Right lobe of liver (tissue), 4 donors: Measurements from ENCODE around the gene BMP7.

ENCODE experiments used
- CTCF ChIP-seq, 4 donors: fragments of 200-600 bp in 3 of 4; fragments of 450-650 bp in 1 of 4; IDR thresholded peaks; one replicate each; pipeline versions ENCODE4 v1.5.1 to v1.8.0; 2016 to 2022; ENCODE audit warnings: antibody characterized with exemption in 4 of 4, mild to moderate bottlenecking in 2 of 4
- POLR2A ChIP-seq: fragments of 450-650 bp; IDR thresholded peaks from one replicate; pipeline ENCODE4 v1.6.1; 2017; ENCODE audit warnings: antibody characterized with exemption, mild to moderate bottlenecking
- donor health status: DM: no; HTN: no; CAD: no.
- donor health status: DM: no; HTN: no; CAD: no.
- donor health status: DM: no; HTN: yes; CAD: no.

- no peak for TF ChIP-seq POLR2A
- TF ChIP-seq CTCF (IDR thresholded peaks at IDR 0.05) = no peak
Observed at GRCh38 chr20:57270204-57270984, 4.0 kb upstream of the BMP7 start.
